Measurements from ENCODE around the gene DTD1.
"Not testable (repeated sequence)": the region's sequence is repeated elsewhere in the genome, so short reads cannot be mapped to it uniquely, and the experiment has no call there.

Gene DTD1

DNA sequence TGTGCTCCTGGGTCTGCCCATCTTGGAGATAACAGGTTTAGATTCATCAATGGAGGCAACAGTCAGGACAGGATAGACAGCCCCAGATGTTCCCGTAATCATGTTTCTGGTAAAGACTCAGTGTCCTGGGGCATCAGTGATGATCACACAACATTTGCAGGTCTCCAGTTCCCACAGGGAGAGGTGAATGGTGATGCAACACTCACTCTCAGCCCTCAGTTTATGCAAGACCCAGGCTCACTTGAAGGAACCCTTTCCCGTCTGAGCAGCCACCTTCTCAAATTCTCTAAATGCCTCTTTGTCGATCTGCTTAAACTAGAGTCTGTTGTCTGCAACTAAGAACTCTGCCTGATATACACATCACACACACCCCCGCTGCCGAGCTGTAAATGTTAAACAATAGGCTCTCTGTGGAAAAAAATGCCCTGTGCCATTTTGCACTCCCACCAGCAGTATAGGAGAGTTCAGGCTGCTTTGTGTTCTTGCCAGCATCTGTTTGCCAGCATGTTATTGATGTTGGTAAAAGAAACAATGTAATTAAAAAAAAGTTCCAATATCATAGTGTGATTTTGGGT lies 195.6 kb downstream of the DTD1 start:
- no peak overlapping the region for H3K4me3 ChIP-seq (ENCODE audit: low read depth, low read length)

- H3K4me3 ChIP-seq (ENCODE audit: low read depth, low read length), result not testable (repeated sequence)
These were observed 199.2 kb downstream of the DTD1 start for GRCh38 chr20:18787046-18787445.

- H3K4me3 ChIP-seq (ENCODE audit: low read depth, low read length), result no peak overlapping the region
These were observed 200.2 kb downstream of the DTD1 start for GRCh38 chr20:18788021-18788420.

DNA sequence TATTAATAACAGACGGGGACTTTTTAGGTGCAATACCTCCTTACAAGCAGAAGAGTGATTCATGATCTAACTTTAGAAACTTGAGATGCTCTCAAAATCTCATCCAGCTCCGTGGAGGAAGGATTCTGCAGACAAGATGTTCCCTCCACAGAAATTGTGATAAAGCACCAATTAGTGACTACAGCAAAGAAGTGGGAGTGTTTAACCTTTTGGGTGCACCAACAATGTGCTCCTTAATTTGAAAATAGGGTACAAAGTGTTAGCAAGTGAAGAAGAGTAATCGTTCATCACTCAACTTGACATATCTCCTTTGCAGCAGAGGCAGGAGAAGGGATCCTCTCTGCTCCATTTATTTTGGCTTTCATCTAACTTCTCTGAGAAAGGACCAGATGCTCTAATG lies 202.9 kb downstream of the DTD1 start:
- no peak overlapping the region for H3K4me3 ChIP-seq (ENCODE audit: low read depth, low read length)

- H3K4me3 ChIP-seq (ENCODE audit: low read depth, low read length), result peak overlapping the region; percentile 60
These were observed 206.0 kb downstream of the DTD1 start for GRCh38 chr20:18793625-18794427.

DNA sequence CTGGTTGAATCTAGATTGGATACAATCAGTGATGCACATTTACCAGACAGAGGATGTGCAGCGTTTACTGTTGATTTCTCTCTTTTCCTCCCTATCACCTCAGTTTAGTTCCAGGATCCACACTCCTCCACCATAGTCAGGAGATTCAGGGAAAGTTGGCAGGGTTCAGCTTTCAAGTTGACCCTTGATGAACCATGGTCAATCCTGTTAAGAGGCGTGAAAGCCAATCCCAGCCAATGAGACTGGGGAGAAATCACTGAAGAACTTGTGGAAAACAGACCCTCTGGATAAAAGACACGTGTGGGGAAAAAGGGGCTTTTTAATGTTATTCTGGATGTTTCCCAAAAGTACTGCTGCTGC lies 206.6 kb downstream of the DTD1 start:
- H3K4me3 ChIP-seq (ENCODE audit: low read depth, low read length), result peak overlapping the region; percentile 60

DNA sequence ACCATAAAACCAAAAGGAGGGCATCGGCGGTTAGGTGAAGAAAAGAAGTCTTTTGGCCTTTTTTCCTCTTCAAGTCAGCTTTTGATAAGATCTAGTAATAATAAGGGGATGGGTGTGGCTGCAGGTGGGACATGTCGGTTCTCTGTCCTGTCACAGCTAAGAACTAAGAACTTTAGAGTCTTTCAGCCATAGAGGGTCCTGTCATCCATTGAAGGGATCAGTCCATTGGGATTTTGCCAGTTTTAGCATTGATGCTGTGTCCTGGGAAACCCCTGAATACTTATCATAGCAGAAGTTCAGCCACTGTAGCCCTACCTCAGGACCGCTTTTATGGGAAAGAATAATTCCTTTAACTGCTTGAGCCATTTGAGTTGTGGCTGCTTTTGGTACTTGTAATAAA lies 207.5 kb downstream of the DTD1 start:
- no peak overlapping the region for H3K4me3 ChIP-seq (ENCODE audit: low read depth, low read length)

GRCh38 chr20:18796282-18796833 lies 208.5 kb downstream of the DTD1 start:
- no peak overlapping the region for H3K4me3 ChIP-seq (ENCODE audit: low read depth, low read length)

DNA sequence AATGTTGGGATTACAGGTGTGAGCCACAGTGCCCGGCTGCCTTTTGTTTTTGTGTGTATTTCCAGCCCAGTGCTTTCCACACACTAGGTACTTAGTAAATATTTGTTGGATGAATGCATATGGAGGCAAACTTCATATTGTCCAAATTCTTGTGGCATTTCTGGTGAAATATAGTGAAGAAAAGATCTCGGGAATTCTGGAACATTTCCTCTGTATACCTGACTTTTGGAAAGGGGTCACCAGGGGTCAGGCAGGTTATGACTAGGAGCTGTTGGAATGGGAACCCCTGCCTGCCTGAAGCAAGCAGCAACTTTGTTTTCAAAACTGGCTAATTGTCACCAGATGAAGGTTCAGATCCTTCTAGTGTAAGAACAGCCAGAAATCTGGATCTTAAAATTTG lies 213.7 kb downstream of the DTD1 start:
- no peak overlapping the region for H3K4me3 ChIP-seq (ENCODE audit: low read depth, low read length)

GRCh38 chr20:18802012-18802634 lies 214.3 kb downstream of the DTD1 start:
- H3K4me3 ChIP-seq (ENCODE audit: low read depth, low read length), result no peak overlapping the region

- H3K4me3 ChIP-seq (ENCODE audit: low read depth, low read length), result no peak overlapping the region
These were observed 218.0 kb downstream of the DTD1 start for GRCh38 chr20:18805881-18806280.

DNA sequence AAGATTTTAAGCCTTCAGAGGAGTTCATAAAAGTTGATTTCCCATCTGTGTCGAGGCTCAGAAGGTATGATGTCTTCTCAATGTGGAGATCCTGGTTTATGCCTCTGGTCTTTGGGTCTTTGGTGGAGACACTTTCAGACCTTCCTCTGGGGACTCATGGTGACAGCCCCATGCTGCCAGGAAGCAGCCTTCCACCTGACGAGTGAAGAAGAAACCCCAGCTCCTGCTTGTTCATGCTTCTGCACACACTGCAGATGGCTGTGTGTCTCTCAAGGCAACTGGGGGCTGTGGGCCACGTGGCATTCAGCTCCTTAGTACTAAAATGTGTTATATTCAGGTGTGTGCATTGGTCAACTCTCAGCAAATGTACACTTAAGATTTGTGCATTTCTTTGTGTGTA lies 220.9 kb downstream of the DTD1 start:
- no peak overlapping the region for H3K4me3 ChIP-seq (ENCODE audit: low read depth, low read length)

- no peak overlapping the region for H3K4me3 ChIP-seq (ENCODE audit: low read depth, low read length)
These were observed 223.3 kb downstream of the DTD1 start for GRCh38 chr20:18811186-18811585.

DNA sequence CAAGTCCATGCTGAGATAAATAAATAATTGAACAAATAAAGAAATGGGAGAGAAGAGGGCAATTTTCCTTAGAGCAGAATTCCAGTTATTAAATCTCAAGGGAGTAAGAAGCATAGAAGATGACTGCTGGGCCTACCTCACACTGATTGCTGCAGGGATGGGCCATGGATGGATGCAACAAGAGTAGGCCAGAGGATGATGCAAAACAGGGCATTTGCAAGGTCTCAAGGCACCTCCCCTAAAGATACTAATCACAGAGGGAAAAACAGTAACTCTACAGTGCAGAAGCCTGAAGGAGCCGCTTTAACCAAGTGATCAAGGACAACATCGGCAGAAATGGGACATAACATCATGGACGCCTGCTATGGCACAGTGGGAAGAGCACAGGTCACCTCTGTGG lies 224.1 kb downstream of the DTD1 start:
- H3K4me3 ChIP-seq (ENCODE audit: low read depth, low read length), result no peak overlapping the region

GRCh38 chr20:18813483-18813882 lies 225.6 kb downstream of the DTD1 start, which contains the start of gene SCP2D1:
Gene SCP2D1 (plus strand): TSS chr20:18813783. CDS start chr20:18813816, 33 bp downstream.
- no peak within 1 kb of the TSS for H3K4me3 ChIP-seq (ENCODE audit: low read depth, low read length)

- H3K4me3 ChIP-seq (ENCODE audit: low read depth, low read length), result no peak overlapping the region
These were observed 227.5 kb downstream of the DTD1 start for GRCh38 chr20:18815194-18815942.
